Ishikawa (cell line): ENCODE results near the gene LY6G6D.

Experiments
- CEBPB ChIP-seq: IDR thresholded peaks from 2 replicates; pipeline ENCODE4 v1.6.1; 2012
- CREB1 ChIP-seq: IDR thresholded peaks from 2 replicates; pipeline ENCODE4 v1.6.1; 2012; ENCODE audit warnings: low read depth
- EGR1 ChIP-seq: IDR thresholded peaks from 2 replicates; pipeline ENCODE4 v1.6.1; 2012
- EP300 ChIP-seq: IDR thresholded peaks from 2 replicates; pipeline ENCODE4 v1.6.1; 2012; ENCODE audit warnings: borderline replicate concordance
- FOXM1 ChIP-seq: IDR thresholded peaks from 2 replicates; pipeline ENCODE4 v1.6.1; 2012; ENCODE audit warnings: low read depth, borderline replicate concordance
- MAX ChIP-seq: IDR thresholded peaks from 2 replicates; pipeline ENCODE4 v1.6.1; 2012
- NFIC ChIP-seq: IDR thresholded peaks from 2 replicates; pipeline ENCODE4 v1.6.1; 2012
- RAD21 ChIP-seq: IDR thresholded peaks from 2 replicates; pipeline ENCODE4 v1.6.1; 2012; ENCODE audit warnings: low read depth
- REST ChIP-seq: IDR thresholded peaks from 2 replicates; pipeline ENCODE4 v1.6.1; 2012; ENCODE audit warnings: low read depth, mild to moderate bottlenecking
- TAF1 ChIP-seq: IDR thresholded peaks from 2 replicates; pipeline ENCODE4 v1.6.1; 2012; ENCODE audit warnings: low read depth, mild to moderate bottlenecking
- TCF12 ChIP-seq: IDR thresholded peaks from 2 replicates; pipeline ENCODE4 v1.6.1; 2012; ENCODE audit warnings: low read depth
- TEAD4 ChIP-seq: IDR thresholded peaks from 2 replicates; pipeline ENCODE4 v1.6.1; 2012
- USF1 ChIP-seq: IDR thresholded peaks from 2 replicates; pipeline ENCODE4 v1.6.1; 2012
- YY1 ChIP-seq: IDR thresholded peaks from 2 replicates; pipeline ENCODE4 v1.6.1; 2012; ENCODE audit warnings: low read depth

GRCh38 chr6:31715022-31715958, at the start of gene LY6G6D:
- TF ChIP-seq MAX (no peak), TAF1 (no peak), EP300 (no peak), REST (no peak), CEBPB (no peak), FOXM1 (no peak), CREB1 (no peak), RAD21 (no peak), EGR1 (no peak), YY1 (no peak), USF1 (no peak), TCF12 (no peak), TEAD4 (no peak), NFIC (no peak)
